HL-60/S4 treated with retinoic acid at 250 ng/mL for 4 days and 3 days (cell line): ENCODE data around the gene SIRPB2.

ENCODE experiments used
- in situ Hi-C: fragments of 300-500 bp; cut with MboI; formaldehyde crosslinking; loops from 2 replicates; pipeline ENCODE4 v1.7.0; 2022; ENCODE audit warnings: low sequenced_read_pairs

The SIRPB2 gene

GRCh38 chr20:1448081-1448620 is 43.1 kb downstream of the SIRPB2 start:
- in situ Hi-C loops, result no loop called here

- in situ Hi-C loops, result no loop called here
These were observed 44.7 kb downstream of the SIRPB2 start for GRCh38 chr20:1446536-1446935.

- in situ Hi-C loops, result no loop called here
These were observed 48.1 kb downstream of the SIRPB2 start for GRCh38 chr20:1443085-1443484.

GRCh38 chr20:1442304-1442703 is 48.9 kb downstream of the SIRPB2 start:
- in situ Hi-C loops, result no loop called here

GRCh38 chr20:1441133-1441532 is 50.1 kb downstream of the SIRPB2 start:
- in situ Hi-C loops, result no loop called here

- in situ Hi-C loops, result no loop called here
These were observed 51.2 kb downstream of the SIRPB2 start for GRCh38 chr20:1440024-1440423.

- in situ Hi-C loops, result loop anchor here (10.0 kb wide), 1 partner anchor 124 kb away; no protein-coding TSS in a partner anchor
These were observed 52.9 kb downstream of the SIRPB2 start for GRCh38 chr20:1438361-1438760.

GRCh38 chr20:1437235-1437904 is 53.9 kb downstream of the SIRPB2 start:
- in situ Hi-C loops, result loop anchor here (10.0 kb wide), 1 partner anchor 123 kb away; no protein-coding TSS in a partner anchor

GRCh38 chr20:1436263-1436662 is 55.0 kb downstream of the SIRPB2 start:
- in situ Hi-C loops, result loop anchor here (10.0 kb wide), 1 partner anchor 121 kb away; no protein-coding TSS in a partner anchor

GRCh38 chr20:1435337-1435699 is 55.9 kb downstream of the SIRPB2 start:
- in situ Hi-C loops, result loop anchor here (10.0 kb wide), 1 partner anchor 121 kb away; no protein-coding TSS in a partner anchor

GRCh38 chr20:1434571-1435336 is 56.5 kb downstream of the SIRPB2 start:
- in situ Hi-C loops, result loop anchor here (10.0 kb wide), 1 partner anchor 120 kb away; no protein-coding TSS in a partner anchor

GRCh38 chr20:1431158-1431557 is 60.1 kb downstream of the SIRPB2 start:
- in situ Hi-C loops, result loop anchor here (10.0 kb wide), 1 partner anchor 116 kb away; no protein-coding TSS in a partner anchor

- in situ Hi-C loops, result loop anchor here (10.0 kb wide), 1 partner anchor 115 kb away; no protein-coding TSS in a partner anchor
These were observed 61.2 kb downstream of the SIRPB2 start for GRCh38 chr20:1430004-1430451.

GRCh38 chr20:1429143-1429728 is 62.0 kb downstream of the SIRPB2 start:
- in situ Hi-C loops, result no loop called here

GRCh38 chr20:1427457-1428054 is 63.7 kb downstream of the SIRPB2 start:
- in situ Hi-C loops, result no loop called here

- in situ Hi-C loops, result no loop called here
These were observed 64.9 kb downstream of the SIRPB2 start for GRCh38 chr20:1426231-1426849.
